Naive thymus-derived CD4-positive, alpha-beta T cell (primary cell): ENCODE measurements around the gene HAL. TPM values are rescaled to one million over a fixed set of nuclear protein-coding genes. Genes with fewer than 3 reads are reported as not detected.

Experiments
- ATAC-seq: fragments of 150-1000 bp; cut with Tn5 transposase; 2 replicates; pipeline ENCODE4 v1.10.0; 2021; ENCODE audit warnings: mild to moderate bottlenecking, moderate library complexity
- CTCF ChIA-PET: fragments of 350-600 bp; sonication (Branson Sonifier 250); formaldehyde crosslinking; loops from one replicate; lab custom pipeline; 2021; ENCODE audit warnings: antibody characterized with exemption; lab: Charles Lee
- POLR2A ChIA-PET: fragments of 350-600 bp; sonication (Branson Sonifier 250); formaldehyde crosslinking; loops from one replicate; lab custom pipeline; 2021; ENCODE audit warnings: antibody characterized with exemption, inconsistent platforms; lab: Charles Lee
- DNase-seq, 9 donors: peaks; one replicate each; pipeline versions ENCODE4 v3.0.0 to v3.0.0-alpha.2; 2020 to 2022; ENCODE audit warnings: mixed read lengths in 1 of 9
- H3K27ac ChIP-seq: one replicate; pipeline ENCODE4 v1.7.0; 2013; ENCODE audit warnings: mild to moderate bottlenecking, low read depth, low read length, moderate library complexity
- H3K27me3 ChIP-seq, 2 donors: one replicate each; pipeline ENCODE4 v1.7.0; 2013; ENCODE audit warnings: low read length in 2 of 2, mild to moderate bottlenecking in 2 of 2, moderate library complexity in 2 of 2; ENCODE audit not compliant: control insufficient read depth in 2 of 2, insufficient read depth in 2 of 2
- H3K36me3 ChIP-seq, 3 experiments: 1 replicate in 2 of 3; 2 replicates in 1 of 3; pipeline ENCODE4 v1.7.0; 2013; ENCODE audit warnings: low read length in 3 of 3, mild to moderate bottlenecking in 3 of 3, moderate library complexity in 1 of 3; ENCODE audit not compliant: insufficient read depth in 3 of 3, control insufficient read depth in 2 of 3
- H3K4me1 ChIP-seq, 2 donors: one replicate each; pipeline ENCODE4 v1.7.0; 2013; ENCODE audit warnings: low read length in 2 of 2, mild to moderate bottlenecking in 2 of 2, moderate library complexity in 1 of 2; ENCODE audit not compliant: control insufficient read depth in 2 of 2, insufficient read depth in 2 of 2
- H3K4me3 ChIP-seq: 2 replicates; pipeline ENCODE4 v1.7.0; 2013; ENCODE audit warnings: mild to moderate bottlenecking, low read length
- H3K9me3 ChIP-seq, 3 experiments: 1 replicate in 2 of 3; 2 replicates in 1 of 3; pipeline ENCODE4 v1.7.0; 2013; ENCODE audit warnings: low read length in 3 of 3; ENCODE audit not compliant: control insufficient read depth in 2 of 3
- H3K27ac Mint-ChIP-seq, 9 donors: one replicate each; pipeline ENCODE4 v1.8.0; 2020 to 2022; ENCODE audit warnings: mixed read lengths in 9 of 9, mild to moderate bottlenecking in 8 of 9, moderate library complexity in 5 of 9, inconsistent platforms in 2 of 9
- H3K27me3 Mint-ChIP-seq, 5 donors: one replicate each; pipeline ENCODE4 v1.8.0; 2021 to 2022; ENCODE audit warnings: mixed read lengths in 5 of 5, mild to moderate bottlenecking in 1 of 5
- H3K36me3 Mint-ChIP-seq, 5 donors: one replicate each; pipeline ENCODE4 v1.8.0; 2020 to 2022; ENCODE audit warnings: mixed read lengths in 5 of 5, mild to moderate bottlenecking in 3 of 5, inconsistent platforms in 1 of 5
- H3K4me1 Mint-ChIP-seq, 7 donors: one replicate each; pipeline ENCODE4 v1.8.0; 2020 to 2022; ENCODE audit warnings: mixed read lengths in 7 of 7, mild to moderate bottlenecking in 3 of 7, inconsistent platforms in 1 of 7
- H3K4me3 Mint-ChIP-seq, 10 donors: one replicate each; pipeline ENCODE4 v1.8.0; 2020 to 2022; ENCODE audit warnings: mild to moderate bottlenecking in 10 of 10, mixed read lengths in 10 of 10, moderate library complexity in 6 of 10, inconsistent platforms in 2 of 10
- H3K9me3 Mint-ChIP-seq, 11 donors: one replicate each; pipeline ENCODE4 v1.8.0; 2020 to 2022; ENCODE audit warnings: mixed read lengths in 11 of 11, mild to moderate bottlenecking in 4 of 11, inconsistent platforms in 1 of 11, moderate library complexity in 1 of 11
- intact Hi-C, 2 donors: fragments of 100-400 bp; cut with micrococcal nuclease; formaldehyde crosslinking; loops; one replicate each; pipeline ENCODE4 v1.15.1; 2023
- polyA plus RNA-seq, 2 donors: library from polyadenylated mRNA; unstranded; fragments of 300-500 nt; fragmentation: Illumina TruSeq; gene quantifications; one replicate each; pipeline ENCODE4 v1.2.3, GENCODE V29; 2021
- total RNA-seq, 6 experiments: library from RNA in 5 of 6; stranded (reverse) in 5 of 6; gene quantifications; 1 replicate in 5 of 6; 2 replicates in 1 of 6; pipeline ENCODE4 v1.2.3 and lab custom pipeline; 2021 to 2026

The HAL gene
- total and polyA plus RNA-seq, 7 experiments from 2014 or later, result 0.24 to 7.0 (median 1.1) TPM; not detected in 2

GRCh38 chr12:95963096-95963495, 33.0 kb downstream of the HAL start:
- Histone ChIP-seq H3K4me3 (no peak overlapping the region), H3K36me3 (no peaks in the 10 kb centered on the region), H3K9me3 (no peaks in the 10 kb centered on the region), H3K4me1 (no peaks in the 10 kb centered on the region), H3K27ac (no peak overlapping the region), H3K27me3 (no peaks in the 10 kb centered on the region)
- intact Hi-C loops, result loop anchor here in 1 of 2 donors (1.0 kb wide), 1 partner anchor 45 kb away; no protein-coding TSS in a partner anchor
- ATAC-seq (no peak), DNase-seq (no peak)
- Mint-ChIP-seq H3K4me3 (no peak overlapping the region), H3K9me3 (no peaks in the 10 kb centered on the region), H3K27me3 (peaks cover 0 to 2% (median 0%) of the 10 kb centered on the region in 5 donors), H3K4me1 (peaks cover 0 to 1% (median 0%) of the 10 kb centered on the region in 7 donors), H3K27ac (no peak overlapping the region), H3K36me3 (peaks cover 0 to 17% (median 7%) of the 10 kb centered on the region in 5 donors)
- CTCF ChIA-PET, result interaction anchor here (1.0 kb wide), 1 partner anchor 19 kb away, joined by 3 read pairs; no protein-coding TSS in a partner anchor
- POLR2A ChIA-PET, result interaction anchor here (0.5 kb wide), 1 partner anchor 10 kb away, joined by 5 read pairs; no protein-coding TSS in a partner anchor

GRCh38 chr12:95962222-95962621, 33.9 kb downstream of the HAL start:
- no peak for ATAC-seq
- H3K27me3 ChIP-seq, result no peaks in the 10 kb centered on the region
- H3K9me3 ChIP-seq, result no peaks in the 10 kb centered on the region
- no peaks in the 10 kb centered on the region for H3K36me3 ChIP-seq
- Mint-ChIP-seq H3K27ac (no peak overlapping the region), H3K27me3 (peaks cover 0 to 2% (median 0%) of the 10 kb centered on the region in 5 donors), H3K9me3 (no peaks in the 10 kb centered on the region), H3K4me3 (no peak overlapping the region), H3K4me1 (peaks cover 0 to 1% (median 0%) of the 10 kb centered on the region in 7 donors), H3K36me3 (peaks cover 0 to 17% (median 7%) of the 10 kb centered on the region in 5 donors)
- H3K27ac ChIP-seq, result no peak overlapping the region
- no peak for DNase-seq
- intact Hi-C loops, result no loop called here
- no peaks in the 10 kb centered on the region for H3K4me1 ChIP-seq
- ChIA-PET POLR2A (no interaction called here), CTCF (interaction anchor here (1.0 kb wide), 1 partner anchor 18 kb away, joined by 3 read pairs; no protein-coding TSS in a partner anchor)
- no peak overlapping the region for H3K4me3 ChIP-seq

GRCh38 chr12:95960241-95960640, 35.9 kb downstream of the HAL start:
- ATAC-seq, result no peak
- Mint-ChIP-seq H3K4me1 (peaks cover 0 to 1% (median 0%) of the 10 kb centered on the region in 7 donors), H3K36me3 (peaks cover 0 to 13% (median 0%) of the 10 kb centered on the region in 5 donors), H3K27me3 (peaks cover 0 to 2% (median 0%) of the 10 kb centered on the region in 5 donors), H3K27ac (no peak overlapping the region), H3K4me3 (no peak overlapping the region), H3K9me3 (no peaks in the 10 kb centered on the region)
- H3K27ac ChIP-seq, result no peak overlapping the region
- H3K4me3 ChIP-seq, result no peak overlapping the region
- intact Hi-C loops, result no loop called here
- ChIA-PET POLR2A (no interaction called here), CTCF (interaction anchor here (1.5 kb wide), 1 partner anchor 44 kb away, joined by 3 read pairs; no protein-coding TSS in a partner anchor)
- H3K4me1 ChIP-seq, result no peaks in the 10 kb centered on the region
- no peak for DNase-seq
- no peaks in the 10 kb centered on the region for H3K27me3 ChIP-seq
- H3K9me3 ChIP-seq, result no peaks in the 10 kb centered on the region
- H3K36me3 ChIP-seq, result no peaks in the 10 kb centered on the region

DNA sequence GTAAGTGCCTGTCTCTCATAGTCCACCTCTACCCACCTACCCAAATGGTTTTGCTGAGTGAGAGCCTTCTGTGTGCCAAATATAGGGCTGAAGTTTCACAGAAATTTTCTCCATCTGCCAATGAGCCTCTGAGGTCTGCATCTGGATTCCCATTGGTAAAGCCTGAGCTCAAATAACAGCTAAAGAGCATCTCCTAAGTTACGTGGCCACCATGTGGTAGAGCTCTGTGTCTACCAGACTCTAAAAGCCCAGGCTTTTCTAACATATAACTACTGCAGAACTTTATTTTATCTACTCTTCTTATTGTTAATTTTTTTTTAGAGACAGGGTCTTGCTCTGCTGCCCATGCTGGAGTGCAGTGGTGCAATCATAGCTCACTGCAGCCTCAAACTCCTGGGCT, 37.0 kb downstream of the HAL start:
- Mint-ChIP-seq H3K27ac (no peak overlapping the region), H3K27me3 (peaks cover 0 to 4% (median 0%) of the 10 kb centered on the region in 5 donors), H3K4me1 (peaks cover 0 to under 1% (median 0%) of the 10 kb centered on the region in 7 donors), H3K4me3 (no peak overlapping the region), H3K9me3 (no peaks in the 10 kb centered on the region), H3K36me3 (peaks cover 0 to 14% (median 0%) of the 10 kb centered on the region in 5 donors)
- POLR2A ChIA-PET, result no interaction called here
- intact Hi-C loops, result loop anchor here in 1 of 2 donors (1.0 kb wide), 1 partner anchor 41 kb away; no protein-coding TSS in a partner anchor
- Histone ChIP-seq H3K9me3 (no peaks in the 10 kb centered on the region), H3K27me3 (no peaks in the 10 kb centered on the region), H3K36me3 (no peaks in the 10 kb centered on the region), H3K27ac (no peak overlapping the region), H3K4me3 (no peak overlapping the region), H3K4me1 (no peaks in the 10 kb centered on the region)
- CTCF ChIA-PET, result interaction anchor here (0.7 to 1.5 kb wide), 2 partner anchors 43 to 958 kb away, joined by 3 to 6 read pairs; no protein-coding TSS in a partner anchor
- no peak for DNase-seq
- no peak for ATAC-seq

GRCh38 chr12:95956557-95957145, 39.5 kb downstream of the HAL start:
- Mint-ChIP-seq H3K36me3 (peaks cover 0 to 13% (median 0%) of the 10 kb centered on the region in 5 donors), H3K9me3 (no peaks in the 10 kb centered on the region), H3K4me1 (no peaks in the 10 kb centered on the region), H3K27me3 (peaks cover 0 to 16% (median 0%) of the 10 kb centered on the region in 5 donors), H3K4me3 (no peak overlapping the region), H3K27ac (no peak overlapping the region)
- DNase-seq, result no peak
- intact Hi-C loops, result no loop called here
- Histone ChIP-seq H3K9me3 (no peaks in the 10 kb centered on the region), H3K27ac (no peak overlapping the region), H3K4me3 (no peak overlapping the region), H3K4me1 (no peaks in the 10 kb centered on the region), H3K36me3 (no peaks in the 10 kb centered on the region), H3K27me3 (no peaks in the 10 kb centered on the region)
- CTCF ChIA-PET, result interaction anchor here (0.7 kb wide), 1 partner anchor 38 kb away, joined by 4 read pairs; no protein-coding TSS in a partner anchor
- no peak for ATAC-seq
- POLR2A ChIA-PET, result no interaction called here

DNA sequence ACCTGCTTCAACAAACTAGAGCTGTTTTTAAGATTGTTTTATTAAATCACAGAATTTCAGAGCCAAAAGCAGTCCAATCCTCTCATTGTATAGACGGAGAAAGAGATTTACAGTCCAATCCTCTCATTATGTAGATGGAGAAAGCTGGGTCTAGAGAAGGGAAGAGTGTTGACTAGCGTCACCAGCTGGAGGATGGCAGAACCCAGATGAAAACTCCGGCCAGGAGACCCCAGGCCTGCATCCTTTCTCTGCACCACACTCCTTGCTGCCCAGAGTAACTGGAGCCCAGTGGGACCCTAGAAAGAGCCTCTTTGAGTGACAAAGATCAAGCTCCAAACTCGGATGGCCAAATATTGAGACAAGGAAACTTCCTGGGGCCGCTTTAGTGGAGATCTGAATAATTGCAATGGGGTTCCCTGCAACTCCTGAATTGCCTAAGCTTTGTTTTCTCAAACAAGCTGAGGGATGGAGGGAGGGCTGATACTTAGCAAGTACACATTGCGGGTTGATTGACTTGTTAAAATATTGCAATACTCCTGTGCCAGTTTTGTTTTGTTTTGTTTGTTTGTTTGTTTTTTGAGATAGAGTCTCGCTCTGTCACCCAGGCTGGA, 40.5 kb downstream of the HAL start:
- no peaks in the 10 kb centered on the region for H3K9me3 ChIP-seq
- H3K36me3 ChIP-seq, result no peaks in the 10 kb centered on the region
- ATAC-seq (no peak), DNase-seq (no peak)
- H3K27ac ChIP-seq, result no peak overlapping the region
- Mint-ChIP-seq H3K4me3 (no peak overlapping the region), H3K9me3 (peaks cover 0 to 5% (median 0%) of the 10 kb centered on the region in 11 donors), H3K4me1 (peaks cover 0 to 3% (median 0%) of the 10 kb centered on the region in 7 donors), H3K27me3 (peaks cover 0 to 24% (median 0%) of the 10 kb centered on the region in 5 donors), H3K36me3 (peaks cover 0 to 9% (median 0%) of the 10 kb centered on the region in 5 donors), H3K27ac (no peak overlapping the region)
- POLR2A ChIA-PET, result interaction anchor here (1.2 kb wide), 1 partner anchor 13 kb away, joined by 6 read pairs; the partner anchor contains the start of genes AMDHD1 and CCDC38
- no peaks in the 10 kb centered on the region for H3K4me1 ChIP-seq
- no peaks in the 10 kb centered on the region for H3K27me3 ChIP-seq
- no peak overlapping the region for H3K4me3 ChIP-seq
- intact Hi-C loops, result no loop called here
- CTCF ChIA-PET, result interaction anchor here (0.6 to 1.3 kb wide), 3 partner anchors 22 to 46 kb away, joined by 3 to 4 read pairs (median 3); no protein-coding TSS in a partner anchor
